SH-SY5Y (cell line): ENCODE results near the gene GUK1.

Experiments
- GATA2 ChIP-seq: IDR thresholded peaks from 2 replicates; pipeline ENCODE4 v1.6.1; 2011; ENCODE audit warnings: mild to moderate bottlenecking, low read depth, low read length
- GATA3 ChIP-seq: IDR thresholded peaks from 2 replicates; pipeline ENCODE4 v1.6.1; 2011; ENCODE audit warnings: low read depth, mild to moderate bottlenecking, low read length, moderate library complexity

Gene GUK1

DNA sequence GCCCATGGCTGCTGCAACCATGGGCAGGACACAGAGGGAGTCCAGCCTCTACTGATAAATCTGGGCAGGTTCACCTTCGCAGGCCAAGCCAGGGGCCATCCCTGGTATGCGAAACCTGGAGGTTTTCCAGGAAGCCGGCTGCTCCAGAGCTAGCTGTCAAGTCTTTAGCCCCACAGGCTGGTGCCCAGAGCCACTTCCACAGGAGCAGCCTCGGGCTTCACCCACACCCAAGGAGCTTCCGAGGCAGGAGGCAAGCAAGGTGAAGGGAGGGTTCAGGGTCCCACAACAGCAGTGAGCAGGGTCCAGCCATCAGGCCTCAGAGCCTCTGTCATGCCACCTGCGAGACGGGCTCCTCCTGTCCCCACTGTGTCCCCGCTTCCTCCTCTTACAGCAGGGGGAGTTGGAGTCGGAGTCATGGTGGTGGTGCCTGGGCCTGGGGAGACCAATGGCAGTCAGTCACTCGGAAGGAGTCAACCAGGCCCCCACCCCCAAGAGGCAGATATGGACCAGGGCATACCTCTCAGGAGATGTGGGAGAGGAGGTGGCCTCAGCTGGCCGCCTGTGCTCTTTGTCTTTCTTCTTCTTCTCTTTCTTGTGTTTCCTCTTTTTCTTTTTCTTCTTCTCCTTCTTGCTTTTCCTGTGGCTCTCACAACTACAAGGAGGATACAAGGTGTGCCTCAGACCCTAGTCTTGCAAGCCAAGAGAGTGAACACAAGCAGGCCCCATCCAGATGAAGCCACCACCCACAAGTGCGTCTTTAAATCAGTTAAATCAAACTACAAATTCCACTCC, 39.1 kb upstream of the GUK1 start:
- no peak for TF ChIP-seq GATA2
- TF ChIP-seq GATA3 = no peak

DNA sequence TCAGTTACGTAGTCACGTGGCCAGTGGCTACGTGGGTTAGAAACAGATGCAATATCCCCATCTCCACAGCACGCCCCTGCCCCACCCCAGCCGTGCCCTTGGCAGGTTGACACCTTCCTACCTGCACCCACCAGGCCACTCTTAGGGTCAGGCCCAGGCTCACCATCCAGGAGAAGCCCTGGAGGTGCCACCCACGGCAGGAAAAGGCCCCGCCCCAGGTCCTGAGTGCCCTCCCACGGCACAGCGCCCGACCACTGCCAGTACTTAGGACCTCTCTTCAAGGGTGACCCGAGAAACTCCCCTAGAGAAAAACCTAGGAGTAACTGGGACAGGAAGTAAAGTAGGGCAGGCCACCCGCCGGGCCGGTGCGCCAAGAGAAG, 38.5 kb upstream of the GUK1 start:
- no peak for TF ChIP-seq GATA3
- TF ChIP-seq GATA2 = no peak

DNA sequence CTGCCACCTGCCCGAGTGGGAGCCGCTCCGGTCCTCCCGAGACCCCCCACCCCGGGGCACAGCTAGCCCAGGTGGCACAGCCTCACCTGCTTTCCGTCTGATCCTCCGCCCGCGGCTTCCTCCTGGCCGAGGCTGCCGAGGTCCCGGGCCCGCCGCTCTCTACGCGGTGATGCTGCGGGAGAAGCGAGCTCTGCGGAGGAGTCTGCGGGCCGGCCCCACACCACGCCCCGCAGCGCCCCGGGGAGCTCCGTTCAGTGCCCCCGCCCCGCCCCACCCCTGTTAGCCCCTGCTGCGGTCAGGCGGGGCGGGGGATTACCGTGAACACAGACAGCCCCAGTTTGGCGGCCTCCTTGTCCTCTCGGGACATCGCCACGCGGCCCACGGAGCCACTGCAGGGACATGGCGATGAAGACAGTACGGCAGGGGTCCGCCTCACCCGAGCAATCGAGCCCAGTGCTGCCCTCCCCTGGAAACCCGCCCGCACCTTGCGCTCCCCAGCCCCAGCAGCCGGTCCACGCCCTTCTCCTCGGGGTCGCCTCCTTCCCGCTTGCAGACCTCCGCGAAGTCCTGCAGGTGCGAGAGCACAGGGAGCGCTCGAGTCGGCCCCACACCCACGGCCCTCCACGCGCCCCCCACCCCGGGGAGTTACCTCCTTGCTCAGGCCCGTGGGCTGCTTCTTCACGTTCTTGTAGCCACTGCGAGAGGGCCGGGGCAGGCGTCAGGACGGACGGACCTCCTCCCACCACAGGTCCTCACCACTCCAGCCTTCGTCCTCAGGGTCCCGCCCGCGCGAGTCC, 37.9 kb upstream of the GUK1 start:
- TF ChIP-seq GATA3 (no peak), GATA2 (no peak)

DNA sequence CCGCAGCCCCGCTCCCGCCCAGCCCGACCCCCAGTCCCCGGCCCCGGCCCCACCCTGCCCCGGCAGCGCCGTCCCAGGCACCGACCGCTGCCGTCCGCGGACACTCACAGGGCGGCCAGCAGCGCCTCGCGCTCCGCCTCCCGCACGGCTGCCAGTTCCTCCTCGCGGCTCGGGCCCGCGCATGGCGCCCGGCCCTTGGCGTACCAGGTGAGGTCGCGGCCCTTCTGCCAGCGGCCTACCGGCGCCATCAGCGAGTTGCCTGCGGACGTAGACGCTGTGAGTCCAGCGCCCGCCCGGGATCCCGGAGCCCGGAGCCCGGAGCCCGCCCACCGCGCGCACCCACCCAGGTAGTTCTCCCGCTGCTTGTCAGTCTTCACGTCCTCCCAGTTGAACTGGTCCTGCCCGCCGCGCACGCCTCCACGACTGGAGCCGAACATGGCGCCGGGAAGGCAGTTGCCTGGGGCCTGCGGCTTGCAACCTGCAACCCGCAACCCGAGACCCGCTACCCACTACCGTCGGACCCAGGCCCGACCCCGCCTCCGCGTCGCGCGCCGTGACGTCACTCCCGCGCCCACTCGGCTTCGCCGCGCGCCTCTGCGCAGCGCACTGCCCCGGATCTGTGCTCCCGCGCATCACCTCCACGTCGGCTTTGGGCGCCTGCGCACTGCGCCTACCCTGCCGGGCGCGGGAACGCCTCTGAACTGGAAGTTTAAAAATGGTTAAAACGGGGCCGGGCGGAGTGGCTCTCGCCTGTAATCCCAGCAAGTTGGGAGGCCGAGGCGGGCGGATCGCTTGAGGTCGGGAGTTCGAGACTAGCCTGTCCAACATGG, 37.1 kb upstream of the GUK1 start, which contains the start of gene C1orf35:
C1orf35 (minus strand) TSS at position 535 of the 830 bp plus-strand sequence; CDS start at position 437, 98 bp downstream.
- no peak for TF ChIP-seq GATA2
- no peak for TF ChIP-seq GATA3

DNA sequence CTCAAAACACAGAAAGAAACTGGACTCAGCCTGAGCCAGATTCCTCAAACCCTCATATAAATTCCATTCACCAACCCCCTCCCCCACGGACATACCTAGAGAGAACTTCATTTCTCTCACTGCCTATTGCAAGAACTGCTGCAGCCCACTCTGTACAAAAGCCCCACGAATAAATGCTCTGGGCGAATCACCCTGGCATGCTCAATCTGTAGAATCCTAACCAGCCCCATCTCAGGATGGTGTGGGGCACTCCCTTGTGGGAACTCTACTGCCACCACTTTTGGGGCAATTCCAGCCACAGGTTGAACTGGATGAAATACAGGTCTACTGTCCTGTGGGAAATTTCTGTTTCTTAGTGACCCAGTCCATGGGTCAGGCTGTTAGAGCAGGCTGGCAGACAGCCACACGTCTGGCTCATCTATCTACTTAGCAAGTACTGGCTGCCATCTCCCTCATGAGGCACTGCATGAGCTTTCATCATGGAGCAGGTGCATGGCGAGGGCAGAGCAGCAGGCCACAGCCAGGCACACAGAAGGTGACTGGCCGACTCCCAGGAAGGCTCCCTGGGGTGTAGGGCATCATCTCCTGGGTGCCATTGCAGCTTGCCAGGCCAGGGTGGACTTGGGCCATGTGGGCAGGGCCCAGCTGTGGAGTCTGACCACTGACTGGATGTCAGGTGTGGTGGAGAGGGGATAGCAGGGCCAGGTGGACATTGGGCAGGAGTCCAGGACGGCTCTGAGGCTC, 35.4 kb upstream of the GUK1 start:
- TF ChIP-seq GATA3 (no peak), GATA2 (no peak)

DNA sequence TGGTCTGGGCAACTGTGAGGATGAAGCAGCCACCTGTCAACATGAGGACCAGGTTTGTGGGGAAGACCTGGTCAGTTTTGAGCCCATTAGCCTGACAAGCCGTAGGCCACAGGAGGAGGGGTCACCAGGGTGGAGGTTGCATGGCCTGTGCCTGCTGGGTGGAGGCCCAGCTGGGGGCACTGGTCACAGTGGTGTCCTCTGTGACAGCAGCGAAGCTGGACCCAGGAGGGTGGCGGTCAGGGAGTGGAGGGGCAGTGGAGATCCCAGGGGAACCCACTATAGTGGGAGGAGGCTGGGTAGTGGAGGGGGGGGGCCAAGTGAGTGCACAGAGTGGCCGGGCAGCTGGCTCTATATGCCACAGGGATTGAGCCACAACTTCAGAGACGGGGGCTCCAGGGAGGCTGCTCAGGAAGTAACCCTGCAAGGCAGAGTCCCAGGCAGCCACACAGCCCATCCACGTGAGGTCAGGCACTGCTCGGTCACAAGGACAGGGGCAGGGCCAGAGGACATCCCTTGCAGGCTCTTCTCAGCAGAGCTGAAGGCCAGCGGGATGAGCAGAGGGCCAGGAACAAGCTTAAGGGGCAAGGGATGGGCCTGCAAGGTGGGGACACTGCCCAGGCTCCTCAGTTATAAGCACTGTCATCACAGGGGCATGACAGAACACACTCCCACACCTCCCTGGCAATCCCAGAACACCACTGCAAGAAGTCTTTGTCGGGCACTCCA, 34.6 kb upstream of the GUK1 start:
- TF ChIP-seq GATA2 = no peak
- no peak for TF ChIP-seq GATA3

DNA sequence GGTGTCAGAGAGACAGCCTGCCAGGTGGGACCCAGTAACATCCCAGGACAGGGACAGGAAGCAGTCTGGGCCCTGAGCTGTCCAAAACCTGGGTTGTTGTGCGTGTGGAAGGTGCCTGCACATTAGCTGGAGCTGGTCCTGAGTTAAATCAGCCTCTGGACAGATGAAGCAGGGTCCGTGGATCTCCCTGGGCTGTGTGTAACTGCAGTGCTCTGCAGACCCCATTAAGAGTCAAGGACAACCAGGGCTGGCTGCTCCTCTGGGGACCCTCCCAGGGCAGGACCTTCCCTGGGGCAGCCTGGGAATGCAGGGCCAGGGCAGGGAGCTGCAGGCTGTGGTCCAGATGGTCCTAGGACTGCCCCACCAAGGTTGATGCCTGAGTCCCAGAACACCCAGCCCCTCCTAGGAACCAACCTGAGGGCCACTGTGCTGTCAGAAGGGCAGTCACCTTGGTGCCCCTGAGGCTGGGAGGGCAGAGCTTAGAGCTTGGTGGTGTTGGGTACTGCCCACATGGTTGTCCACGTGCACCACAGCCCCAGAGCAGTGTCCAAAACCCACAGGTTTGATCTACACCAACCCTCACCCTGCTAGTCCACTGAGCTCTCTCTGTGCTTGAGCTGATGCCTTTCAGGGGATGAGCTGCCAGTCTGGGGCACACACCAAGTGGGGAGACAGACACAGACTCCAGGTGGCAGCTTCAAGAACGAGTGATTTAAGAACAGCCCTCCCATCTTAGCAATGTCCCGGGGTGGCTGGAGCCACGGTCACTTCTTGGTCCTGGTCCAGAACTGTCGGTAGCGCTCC, 33.9 kb upstream of the GUK1 start:
- TF ChIP-seq GATA3 = no peak
- no peak for TF ChIP-seq GATA2

DNA sequence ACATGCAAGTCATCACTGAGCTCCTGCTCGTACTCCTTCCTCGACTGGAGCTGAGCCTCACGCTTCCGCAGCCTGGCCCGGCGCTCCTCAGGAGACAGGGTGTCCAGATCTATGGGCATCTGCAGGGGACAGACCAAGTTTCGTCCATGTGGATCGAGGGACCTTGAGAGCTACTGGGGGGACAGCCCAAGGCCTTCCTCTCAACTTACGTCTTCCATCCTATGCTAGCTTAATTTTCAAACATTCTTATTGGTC, 33.4 kb upstream of the GUK1 start:
- no peak for TF ChIP-seq GATA2
- TF ChIP-seq GATA3 = no peak

DNA sequence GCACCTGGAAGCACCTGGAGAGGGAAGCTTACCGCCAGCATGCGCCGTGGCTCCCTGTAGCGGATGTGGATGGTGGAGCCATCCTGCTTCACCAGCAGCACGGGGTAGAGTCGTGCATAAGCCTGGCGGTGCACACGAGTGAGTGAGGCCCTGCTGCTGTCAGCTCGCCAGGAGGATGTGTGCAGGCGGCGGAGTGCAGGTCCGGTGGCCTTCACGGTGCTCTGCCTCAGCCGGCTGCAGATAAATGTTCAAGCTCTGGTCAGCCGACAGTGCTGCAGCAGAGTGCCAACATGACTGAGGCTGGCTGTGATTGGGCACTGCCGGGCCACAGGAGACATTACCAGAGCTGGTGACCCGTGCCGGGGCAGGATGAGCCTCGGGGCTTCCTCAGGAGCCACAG, 32.4 kb upstream of the GUK1 start:
- TF ChIP-seq GATA3 (no peak), GATA2 (no peak)

DNA sequence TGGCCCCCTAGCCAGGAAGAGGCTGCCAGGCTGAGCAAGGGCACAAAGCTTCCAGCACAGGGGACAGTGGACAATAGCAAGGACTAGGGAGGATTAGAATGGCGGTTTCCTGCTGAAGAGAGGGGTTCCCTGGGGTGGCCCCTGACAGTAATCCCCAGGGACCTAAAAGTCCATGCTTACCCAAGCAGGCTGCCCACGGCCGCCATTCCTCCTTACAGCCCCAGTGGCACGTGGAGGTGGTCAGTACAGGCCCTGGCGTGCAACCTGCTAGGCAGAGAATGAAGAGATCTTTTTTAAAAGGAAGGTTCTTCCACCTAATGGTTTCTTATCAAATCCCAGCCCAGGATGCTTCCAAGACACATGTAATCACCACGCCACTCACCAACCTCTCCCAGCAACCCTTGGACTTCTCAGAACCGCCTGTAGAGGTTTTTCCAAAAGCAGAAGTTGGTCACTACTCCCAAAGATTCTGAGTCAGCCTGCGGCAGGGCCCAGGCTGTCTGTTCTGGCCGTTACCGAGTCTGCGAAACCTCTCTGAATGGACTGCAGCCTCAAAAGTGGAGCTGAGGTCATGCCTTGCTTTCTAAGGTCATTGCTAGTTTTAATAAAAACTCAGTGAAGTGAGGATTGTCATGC, 31.9 kb upstream of the GUK1 start:
- TF ChIP-seq GATA3 (no peak), GATA2 (no peak)

DNA sequence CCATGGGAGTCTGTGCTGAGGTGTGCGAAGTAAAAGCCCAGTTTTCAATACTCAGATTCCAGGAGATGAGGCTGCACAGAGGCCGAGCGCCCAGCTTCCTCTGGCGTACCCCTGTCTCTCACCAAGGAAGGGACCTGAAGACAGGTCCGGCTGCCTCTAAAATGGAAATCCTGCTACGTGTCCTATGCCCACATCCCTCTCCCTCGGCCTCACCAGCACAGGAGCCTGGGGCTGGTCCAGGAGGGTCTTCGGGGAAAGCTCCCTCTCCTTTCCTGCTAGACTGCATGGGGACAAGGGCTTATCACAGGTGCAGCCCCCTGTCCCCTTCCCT, 31.4 kb upstream of the GUK1 start:
- TF ChIP-seq GATA3 (no peak), GATA2 (no peak)
